GM21367 (cell line): ENCODE results near the gene RASEF.

ENCODE experiments used
- ATAC-seq: cut with Tn5 transposase; IDR thresholded peaks from one replicate; pipeline ENCODE4 v1.9.1; 2021; ENCODE audit not compliant: unreplicated experiment

Gene RASEF

DNA sequence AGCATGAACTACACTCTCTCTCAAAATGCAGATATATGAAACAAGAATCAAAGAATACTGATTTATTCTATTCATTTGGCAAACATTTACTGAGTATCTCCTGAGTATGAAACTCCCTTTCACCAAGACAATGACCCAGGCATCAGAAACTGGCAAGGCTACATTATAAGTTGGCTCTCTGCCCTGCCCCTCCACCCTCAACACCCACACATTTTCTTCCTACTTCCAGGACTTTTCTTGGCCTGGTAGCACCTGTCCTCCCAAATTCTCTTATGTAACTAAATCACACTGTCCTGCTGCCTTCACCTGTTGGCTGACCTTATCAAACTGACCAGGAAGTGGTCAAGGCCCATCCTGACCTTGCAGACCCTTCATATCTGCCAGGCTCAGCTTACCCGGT is 3.5 kb downstream of the RASEF start:
- no peak for ATAC-seq

DNA sequence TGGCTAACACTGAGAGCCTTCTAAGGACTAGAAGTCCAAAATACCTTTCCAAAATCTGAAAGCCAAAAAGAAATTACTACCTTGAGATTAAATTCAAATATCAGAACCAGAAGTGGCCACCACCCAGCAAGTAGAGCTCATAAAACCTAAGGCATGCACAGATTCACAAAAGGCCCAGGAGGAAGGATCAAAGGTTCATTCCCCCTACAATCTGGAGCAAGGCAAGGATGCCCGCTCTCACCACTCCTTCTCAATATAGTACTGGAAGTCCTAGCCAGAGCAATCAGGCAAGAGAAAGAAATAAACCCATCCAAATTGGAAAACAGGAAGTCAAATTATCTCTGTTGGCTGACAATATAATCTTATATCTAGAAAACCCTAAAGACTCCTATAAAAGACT is 6.0 kb downstream of the RASEF start:
- ATAC-seq, result no peak

DNA sequence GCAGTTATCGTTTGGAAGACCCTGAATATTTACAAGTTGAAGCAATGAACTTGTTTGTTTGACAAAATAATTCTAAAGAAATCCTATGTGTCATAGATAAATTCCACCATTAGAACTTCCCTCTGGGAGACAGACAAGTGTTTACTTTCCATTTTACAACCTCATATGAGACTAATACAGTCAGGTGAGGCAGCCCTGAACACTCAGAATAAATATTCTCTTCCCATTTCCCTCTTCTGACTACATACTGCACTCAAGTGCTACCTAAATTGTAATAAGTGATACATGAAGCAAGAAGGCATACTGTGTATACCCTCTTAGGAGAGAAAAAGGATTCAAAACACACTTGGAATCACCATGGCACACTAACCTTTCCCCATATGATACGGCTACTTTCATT is 6.8 kb downstream of the RASEF start:
- ATAC-seq, result no peak

DNA sequence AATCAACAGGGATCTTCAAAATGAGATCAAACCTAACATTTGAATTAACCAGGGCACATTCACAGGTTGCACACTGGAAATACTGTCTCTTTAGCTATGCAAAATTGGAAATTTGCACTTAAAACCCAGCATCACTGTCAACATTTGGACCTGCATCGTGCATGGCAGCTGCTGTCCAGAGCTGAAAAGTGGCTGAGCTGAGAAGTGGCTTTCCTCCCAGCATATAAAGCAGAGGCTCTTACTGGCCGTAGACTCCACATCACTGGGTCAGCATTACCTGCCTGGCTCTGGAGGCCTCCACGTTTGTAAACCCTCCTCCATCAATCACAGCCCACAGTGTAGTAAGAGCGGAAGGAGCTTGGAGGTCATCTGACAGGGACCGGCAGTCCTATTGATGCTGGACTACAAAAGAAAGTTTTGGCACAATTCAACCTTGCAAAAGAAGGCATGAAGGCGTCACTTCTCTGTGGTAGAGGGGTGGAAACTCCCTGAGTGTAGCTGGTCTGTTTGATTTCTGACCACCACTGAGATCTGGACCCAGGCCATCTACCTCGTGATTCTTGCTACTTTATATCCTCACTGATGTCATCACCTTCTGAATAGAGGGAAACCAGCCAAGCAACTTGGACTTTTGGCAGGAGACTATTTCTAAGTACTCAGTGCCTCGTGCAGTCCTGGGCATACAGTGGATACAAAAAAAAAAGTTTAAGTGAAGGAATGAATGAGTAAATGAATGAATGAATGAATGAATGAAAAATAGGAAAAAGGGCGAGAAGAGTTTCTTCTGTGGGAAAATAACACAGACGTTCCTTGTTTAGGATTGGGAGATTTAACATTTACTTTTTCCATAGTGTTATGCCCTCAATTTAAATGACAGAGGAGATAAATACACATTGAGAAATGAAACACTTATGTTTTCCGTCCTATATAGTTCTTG is 14.8 kb downstream of the RASEF start:
- ATAC-seq, result no peak

DNA sequence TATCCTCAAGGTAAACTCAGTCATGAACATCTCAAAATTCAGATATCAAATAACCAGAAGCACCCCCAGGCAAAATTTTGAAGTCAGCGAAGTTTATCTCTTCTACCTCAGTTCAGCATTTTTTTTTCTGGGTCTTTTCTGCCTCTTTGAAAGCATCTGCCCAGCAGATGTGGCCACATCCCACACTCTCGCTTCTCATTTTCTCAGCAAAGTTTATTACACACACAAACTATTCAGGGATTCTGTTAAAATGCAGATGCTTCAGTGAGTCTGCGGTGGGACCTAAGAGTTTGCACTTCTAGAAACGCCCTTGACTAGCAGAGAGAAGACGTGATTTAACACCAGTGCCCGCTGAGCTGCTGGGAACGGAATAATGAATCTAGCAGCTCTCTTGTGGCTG is 19.3 kb downstream of the RASEF start:
- no peak for ATAC-seq

DNA sequence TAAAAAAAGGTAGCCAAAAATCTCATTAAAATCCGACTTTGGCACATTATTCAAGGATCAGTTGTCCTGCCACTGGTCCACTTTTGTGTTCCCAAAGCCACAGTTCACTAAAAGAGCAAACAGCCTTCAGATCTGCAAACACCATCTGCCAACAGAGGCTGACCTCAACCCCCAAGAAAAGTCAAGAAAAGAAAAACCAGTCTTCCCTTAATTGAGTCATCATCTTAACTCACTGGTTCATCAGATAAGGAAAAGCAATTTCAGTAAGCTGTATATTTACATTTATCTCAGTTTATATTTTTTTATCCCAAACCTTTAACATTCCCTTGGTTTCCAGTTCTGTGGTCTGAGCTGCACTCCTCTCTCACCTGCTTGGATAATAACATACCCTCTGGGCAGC is 21.2 kb downstream of the RASEF start:
- ATAC-seq, result no peak

DNA sequence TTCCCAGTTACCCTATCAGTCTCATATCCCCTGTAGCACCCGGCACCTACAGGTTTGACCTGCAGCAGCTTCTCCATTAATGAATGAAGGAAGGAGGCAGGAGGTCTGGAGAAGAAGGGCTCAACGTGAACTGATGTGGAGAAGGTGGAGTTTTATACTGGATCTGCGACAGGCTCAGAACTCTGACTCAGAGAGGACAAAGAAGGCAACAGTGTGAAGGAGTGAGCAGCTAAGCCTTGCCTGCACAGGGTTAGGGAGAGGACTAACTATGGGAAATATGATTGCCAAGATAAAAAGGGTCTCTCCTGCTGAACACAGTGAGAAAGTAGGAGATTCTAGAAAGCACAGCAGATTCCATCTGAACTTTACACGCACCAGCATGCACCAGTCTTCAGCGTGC is 23.6 kb downstream of the RASEF start:
- ATAC-seq, result no peak

DNA sequence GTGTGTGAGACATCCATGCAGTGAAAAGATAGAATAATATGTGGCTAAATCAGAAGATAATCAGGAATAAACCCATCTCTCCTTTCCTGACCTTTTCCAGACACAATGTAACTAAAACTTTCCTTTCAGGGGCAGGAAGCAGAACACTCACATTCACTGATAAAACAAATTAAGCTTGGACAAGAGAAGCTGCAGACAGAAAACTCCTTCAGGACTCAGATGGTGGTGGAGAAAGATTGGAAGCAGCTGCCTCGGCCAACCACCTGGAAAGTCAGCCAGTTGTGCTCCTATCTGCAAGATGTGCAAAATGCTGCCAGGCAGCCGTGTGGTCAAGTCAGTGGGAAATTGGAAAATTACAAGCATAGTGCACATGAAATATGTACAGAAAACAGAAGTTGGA is 26.9 kb downstream of the RASEF start:
- ATAC-seq, result no peak

DNA sequence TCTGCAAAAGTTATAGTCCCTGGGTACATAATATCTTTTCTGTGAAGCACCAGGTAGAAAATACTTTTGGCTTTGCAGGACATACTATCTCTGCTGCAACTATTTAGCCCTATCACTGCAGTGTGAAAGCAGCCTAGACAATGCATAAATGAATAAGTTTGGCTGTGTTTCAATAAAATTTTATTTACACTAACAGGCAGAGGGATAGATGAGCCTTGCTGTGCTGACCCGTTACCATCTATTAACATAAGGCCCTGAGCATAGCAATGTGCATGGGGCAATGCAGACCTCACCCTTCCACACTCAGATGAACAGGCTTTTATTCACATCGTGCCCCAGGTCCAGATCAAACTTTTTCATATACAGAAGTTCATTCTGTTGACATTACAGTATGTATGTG is 27.8 kb downstream of the RASEF start:
- no peak for ATAC-seq

DNA sequence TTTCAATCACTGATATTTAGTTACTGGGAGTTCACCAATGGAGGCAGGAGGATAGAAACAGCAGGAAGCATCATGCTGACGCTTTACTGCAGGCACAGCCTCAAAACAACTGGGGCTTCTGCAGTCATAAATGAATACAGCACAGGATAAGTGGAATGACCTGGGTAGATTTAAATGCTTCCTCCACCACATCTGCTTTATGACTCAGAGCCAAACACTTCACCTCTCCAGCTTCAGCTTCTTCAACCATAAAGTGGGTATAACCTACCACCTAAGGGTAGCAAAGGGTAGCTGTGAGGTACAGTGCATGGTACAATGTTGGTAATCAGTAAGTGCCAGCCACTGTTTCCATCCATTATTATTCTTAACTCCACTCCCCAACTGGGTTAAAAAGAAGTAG is 28.4 kb downstream of the RASEF start:
- no peak for ATAC-seq

DNA sequence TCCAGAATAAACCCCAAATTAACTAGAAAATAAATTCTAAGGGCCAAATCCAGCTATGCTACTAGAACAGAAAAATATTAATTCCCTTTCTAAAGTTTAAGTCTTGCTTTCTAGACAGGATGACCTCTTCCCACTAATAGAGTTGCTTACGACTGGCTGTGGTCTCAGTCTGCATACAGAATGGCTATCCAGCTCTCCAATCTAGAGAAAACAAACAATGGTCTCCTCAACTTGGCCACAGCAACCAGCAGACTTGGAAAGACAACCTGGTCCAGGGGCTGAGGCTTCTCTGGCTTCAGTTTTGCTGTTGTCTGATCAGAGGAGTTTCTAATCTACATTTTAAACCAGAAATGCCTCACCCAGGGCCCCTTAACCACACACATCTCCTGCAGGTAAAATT is 28.9 kb downstream of the RASEF start:
- ATAC-seq, result no peak

DNA sequence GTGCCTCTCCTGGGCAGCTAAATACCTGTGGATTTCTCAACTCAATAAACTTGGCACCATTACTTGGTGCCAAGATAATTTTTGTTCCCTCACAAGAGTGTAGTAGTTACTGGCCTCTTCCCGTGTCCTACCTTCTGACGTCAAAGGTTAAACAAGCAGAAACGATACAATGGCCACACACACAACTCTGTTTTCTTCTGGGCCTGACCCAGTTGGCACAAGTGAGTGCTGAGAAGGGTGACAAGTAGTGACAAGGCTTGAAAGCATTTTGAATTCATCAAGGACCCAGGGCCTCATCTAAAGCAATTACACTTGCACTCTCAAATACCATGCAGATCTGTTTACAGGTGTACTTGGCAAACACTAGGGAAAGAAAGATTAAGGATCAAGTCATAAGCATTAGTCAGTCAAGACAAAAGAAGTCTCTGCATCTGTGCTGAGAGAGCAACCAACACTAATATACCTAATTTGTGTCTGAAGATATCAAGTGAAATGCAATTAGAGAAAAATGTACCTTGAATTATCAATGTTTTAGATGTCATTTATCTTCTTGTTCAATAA is 30.8 kb downstream of the RASEF start:
- no peak for ATAC-seq

DNA sequence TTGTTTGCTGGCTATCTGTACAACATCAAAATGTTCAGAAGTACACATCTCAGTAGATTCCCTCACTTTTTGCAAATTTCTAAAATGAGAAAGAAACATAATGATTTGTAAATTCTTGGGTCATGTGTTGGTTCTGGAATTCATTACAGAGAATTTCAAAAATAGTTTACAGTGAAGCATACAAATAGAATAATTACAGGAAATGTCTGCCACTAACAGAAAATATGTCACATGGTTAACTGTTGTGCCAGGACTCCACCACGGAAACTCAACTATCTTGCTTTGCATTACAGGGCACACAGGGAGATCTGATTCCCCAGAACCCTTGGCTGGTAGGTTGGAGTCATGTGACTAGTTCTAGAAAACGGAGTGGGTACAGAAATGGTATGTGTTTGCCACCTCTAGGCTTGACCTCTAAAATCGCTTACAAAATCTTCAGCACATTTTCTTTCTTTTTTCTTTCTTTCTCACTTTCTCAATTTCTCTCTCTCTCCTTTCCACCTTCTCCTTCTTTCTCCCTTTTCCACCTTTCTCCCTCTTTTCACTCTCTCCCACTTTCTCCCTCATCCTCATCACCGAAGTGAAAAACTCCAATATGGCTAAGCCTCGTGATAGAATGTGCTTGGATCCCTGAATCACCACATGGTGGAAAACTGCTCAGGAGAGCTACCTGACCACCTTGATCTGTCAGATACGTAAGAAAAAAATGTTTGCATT is 32.4 kb downstream of the RASEF start:
- no peak for ATAC-seq

DNA sequence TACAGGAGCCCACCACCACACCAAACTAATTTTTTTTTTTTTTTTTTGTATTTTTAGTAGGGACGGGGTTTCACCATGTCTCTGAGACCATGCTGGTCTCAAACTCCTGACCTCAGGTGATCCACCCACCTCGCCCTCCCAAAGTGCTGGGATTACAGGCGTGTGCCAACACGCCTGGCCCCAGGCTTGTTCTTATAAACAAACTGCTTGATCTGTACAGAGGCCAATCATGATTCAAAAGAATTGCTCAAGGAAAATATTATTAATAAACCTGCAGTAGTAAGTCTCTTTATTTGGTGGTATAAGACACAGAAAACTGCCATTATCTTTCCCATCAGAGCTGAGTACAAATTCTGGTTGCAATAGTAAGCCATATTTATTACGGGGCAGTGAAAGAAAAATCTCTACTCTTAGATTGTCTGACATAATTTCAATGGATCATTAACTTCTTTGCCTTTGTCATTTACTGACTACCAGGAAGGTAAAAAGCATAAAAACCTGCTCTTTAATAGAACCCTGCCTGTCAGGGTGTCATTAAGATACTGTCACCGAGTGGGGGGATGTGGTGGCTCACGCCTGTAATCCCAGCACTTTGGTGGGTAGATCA is 33.3 kb downstream of the RASEF start:
- ATAC-seq, result no peak

DNA sequence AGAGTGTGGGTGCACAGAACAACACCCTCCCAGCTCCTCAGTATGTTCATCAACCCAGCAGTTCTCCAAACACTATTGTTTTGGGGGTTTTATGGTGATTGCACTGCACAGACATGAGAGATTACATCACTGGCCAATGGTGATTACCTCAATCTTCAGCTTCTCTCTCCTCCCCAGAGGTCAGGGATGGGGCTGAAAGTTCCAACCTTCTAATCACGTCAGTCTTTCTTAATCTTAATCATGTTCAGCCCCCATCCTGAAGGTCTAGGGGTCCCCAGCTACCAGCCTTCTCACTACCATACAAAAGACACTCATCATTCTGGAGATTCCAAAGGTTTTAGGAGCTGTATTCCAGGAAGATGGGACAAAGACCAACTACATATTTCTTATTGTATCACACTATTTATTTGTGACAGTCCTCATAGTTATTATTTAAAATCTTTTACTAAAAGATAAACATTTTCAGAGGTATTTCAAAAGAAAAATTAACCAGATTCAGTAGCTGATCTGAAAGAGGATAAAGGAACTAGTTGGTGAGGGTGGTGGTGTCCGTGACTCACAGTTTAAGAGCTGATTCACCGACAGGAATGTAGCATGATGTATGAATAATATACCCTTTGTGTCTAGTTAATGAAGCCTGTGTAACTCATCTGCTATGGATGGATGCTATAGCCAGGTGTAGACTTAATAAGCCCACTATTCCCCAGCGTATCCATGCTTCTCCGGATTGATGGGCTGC is 35.6 kb downstream of the RASEF start:
- no peak for ATAC-seq

DNA sequence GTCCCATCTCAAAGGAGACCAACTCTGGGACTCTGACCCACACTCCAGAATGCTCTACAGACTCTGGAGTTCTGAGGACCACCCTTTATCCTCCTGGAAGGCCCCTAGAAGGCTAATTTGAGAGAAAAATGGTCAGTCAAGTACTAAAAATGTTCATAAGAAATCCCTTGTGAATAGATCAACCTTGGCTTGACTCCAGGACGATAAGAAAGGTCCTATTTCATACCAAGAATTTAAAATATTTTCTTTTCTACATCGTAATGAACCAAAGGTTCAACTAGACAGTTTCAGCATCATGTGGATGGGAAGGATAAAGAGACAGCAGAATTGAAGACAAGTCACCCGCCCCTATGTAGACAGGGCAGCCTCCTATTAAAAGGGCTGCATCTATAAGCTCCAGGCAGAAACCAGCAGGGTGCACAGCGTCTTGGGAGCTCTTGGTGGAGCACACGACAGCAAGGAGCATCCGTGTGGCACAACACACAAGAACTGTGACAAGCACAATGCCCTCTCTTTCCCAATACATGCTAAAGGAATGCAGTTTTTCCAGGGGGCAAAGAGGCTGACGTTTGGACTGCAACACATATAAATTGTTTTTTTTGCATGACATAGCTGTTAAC is 38.3 kb downstream of the RASEF start:
- ATAC-seq, result no peak

DNA sequence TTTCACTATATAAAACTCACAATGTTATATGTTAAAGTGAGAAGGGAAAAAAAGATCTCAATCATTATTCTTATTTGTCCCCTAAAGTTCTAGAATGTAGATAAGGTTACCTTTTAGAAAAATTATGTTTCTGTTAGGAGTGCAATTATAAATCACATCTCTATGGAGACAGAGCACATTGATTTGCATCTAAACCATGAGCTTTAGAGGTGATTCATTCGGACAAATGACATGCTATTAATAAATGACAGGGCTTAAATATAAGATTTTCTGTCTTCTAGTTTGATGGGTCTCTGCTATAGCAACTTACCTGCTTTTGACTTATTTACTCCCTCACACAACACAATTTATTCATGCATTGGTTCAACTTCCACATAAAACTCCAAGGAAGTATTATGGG is 39.8 kb downstream of the RASEF start:
- no peak for ATAC-seq

DNA sequence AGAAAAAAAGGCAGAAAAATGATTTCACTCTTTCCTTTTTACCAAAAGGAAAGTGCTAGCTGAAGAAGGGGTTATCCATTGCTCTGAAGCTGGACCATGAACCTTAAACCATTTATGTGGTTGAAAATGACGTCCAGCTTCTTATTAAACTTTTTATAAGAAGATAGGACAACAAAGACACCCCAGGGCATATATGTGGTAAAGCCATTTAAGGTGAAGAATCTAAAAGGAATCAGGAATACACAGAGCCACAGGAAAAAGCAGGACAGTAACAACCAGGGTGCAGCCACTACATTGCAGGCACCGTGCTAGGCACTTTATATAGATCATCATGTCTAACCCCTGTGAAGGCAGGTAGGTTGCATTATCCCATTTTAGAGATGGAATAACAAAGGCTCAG is 42.1 kb downstream of the RASEF start:
- no peak for ATAC-seq

DNA sequence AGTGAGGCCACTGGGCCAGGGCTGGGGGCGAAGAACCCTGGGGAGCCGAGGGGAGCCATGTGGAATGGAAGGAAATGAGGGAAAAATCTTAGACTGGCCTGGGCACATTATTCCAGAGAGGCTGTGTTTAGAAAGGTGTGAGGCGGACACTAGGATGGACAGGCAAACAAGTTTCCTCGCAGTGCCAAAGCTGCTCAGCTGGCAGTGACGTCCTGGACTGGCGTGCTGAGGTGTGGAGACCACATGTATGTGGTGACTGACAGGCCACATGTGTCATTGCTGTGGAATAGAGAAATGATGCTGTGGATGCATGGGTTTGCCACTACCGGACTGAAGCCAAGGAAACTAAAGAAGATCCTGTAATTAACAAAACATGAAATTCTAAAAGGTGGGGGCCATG is 42.6 kb downstream of the RASEF start:
- ATAC-seq, result no peak

DNA sequence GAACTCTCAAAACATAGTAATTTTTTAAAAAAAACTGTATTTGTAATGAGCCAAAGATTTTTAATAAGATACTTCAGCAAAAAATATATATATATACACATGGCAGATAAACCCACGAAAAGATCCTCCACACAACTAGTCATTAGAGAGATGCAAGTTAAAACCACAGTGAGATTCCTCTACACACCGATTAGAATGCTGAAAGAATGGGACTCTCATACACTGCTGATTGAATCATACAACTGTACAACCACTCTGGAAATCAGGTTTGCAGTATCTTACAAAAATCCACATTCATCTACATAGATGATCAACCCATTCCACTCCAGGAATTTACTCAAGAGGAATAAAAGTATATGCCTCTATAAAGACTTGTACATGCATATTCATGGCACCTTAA is 43.7 kb downstream of the RASEF start:
- no peak for ATAC-seq

DNA sequence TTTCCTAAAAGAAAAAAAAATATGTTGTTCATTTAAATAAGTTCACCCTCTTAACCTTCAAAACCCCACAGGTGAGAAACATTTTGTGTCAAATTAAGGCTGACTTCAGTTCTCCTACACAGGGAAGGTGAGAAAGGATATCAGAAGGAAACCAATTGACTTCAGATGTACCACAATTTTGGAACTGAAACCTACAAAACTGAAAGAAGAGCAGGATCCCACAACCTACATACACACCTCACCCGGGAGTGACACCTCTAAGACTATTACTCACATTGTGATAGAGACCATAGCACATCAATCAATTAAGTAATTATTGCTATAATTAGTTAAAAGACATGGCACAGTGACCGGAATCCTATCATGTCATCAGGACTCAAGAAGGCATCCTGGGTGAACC is 47.0 kb downstream of the RASEF start:
- ATAC-seq, result no peak
